EH (cell line): Measurements from ENCODE around the gene JPH3.

Source experiments
- DNase-seq: peaks from one replicate; pipeline ENCODE4 v3.0.0-alpha.2; 2015; ENCODE audit warnings: low read depth

Gene JPH3

GRCh38 chr16:87575027-87575804 is 27.1 kb upstream of the JPH3 start:
- DNase-seq = no peak

- DNase-seq = no peak
These were observed 26.1 kb upstream of the JPH3 start for GRCh38 chr16:87576171-87576570.

DNA sequence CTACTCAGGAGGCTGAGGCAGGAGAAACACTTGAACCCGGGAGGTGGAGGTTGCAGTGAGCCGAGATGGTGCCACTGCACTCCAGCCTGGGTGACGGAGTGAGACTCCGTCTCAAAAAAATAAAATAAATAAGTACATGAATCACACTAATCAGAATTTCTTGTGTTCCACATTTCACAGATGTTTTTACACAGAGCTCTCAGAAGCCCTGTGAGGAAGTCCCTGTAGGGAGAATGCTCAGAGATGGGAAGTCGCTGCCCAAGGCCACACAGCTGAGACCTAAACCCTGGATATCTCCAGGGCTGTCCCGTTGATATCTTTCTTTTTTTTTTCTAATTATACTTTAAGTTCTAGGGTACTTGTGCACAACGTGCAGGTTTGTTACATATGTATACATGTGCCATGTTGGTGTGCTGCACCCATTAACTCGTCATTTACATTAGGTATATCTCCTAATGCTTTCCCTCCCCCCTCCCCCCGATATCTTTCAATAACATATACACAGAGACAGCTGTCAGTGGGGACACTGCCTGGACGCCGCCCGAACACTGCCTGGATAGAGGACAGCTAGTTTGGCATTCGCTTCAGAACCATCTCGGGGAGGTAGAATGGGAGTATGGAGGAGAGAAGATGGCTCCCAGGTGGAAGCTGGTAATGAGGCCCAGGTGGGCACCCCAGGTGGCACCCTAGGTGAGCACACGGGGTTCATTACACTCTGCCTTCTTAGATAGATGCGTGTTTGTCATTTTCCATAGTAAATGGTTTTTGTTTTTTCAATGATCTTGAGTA is 24.0 kb upstream of the JPH3 start:
- peak; percentile 40 for DNase-seq

GRCh38 chr16:87579691-87580090 is 22.6 kb upstream of the JPH3 start:
- DNase-seq = no peak

DNA sequence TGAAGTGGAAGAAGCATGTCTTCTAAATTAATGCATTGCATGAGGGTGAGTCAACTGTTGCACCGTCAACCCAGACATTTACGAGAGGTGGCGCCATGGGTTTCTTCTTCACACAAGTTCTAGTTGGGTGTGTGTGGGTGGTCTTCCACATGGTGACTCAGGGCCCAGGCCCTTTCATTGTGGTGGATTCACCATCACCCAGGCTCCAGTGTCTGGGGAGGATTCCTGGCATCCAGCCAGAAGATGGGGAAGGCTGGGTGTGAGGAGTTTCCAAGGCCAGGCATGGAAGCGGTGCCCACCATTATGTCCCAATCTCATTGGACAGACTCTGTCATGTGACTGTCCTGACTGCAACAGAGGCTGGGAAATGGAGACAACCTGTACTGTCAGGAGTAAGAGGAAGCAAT is 21.4 kb upstream of the JPH3 start:
- DNase-seq = peak; percentile 84

DNA sequence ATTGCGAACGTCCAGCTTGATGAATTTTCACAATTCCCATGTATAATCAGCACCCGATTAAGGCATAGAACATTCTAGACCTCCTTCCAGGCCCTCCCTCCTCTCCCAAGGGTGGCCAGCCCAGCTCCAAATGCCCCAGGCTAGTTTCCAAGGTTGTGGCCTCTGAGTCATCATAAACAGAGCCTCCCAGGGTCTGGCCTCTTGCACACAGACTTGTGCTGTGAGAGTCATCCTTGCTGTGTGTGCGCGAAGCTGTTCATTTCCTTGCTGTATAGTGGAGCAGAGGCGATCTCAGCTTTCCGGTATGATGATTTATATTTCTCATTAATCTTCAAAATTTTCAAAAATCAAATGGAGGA is 20.5 kb upstream of the JPH3 start:
- peak; percentile 98 for DNase-seq

GRCh38 chr16:87582216-87582965 is 19.9 kb upstream of the JPH3 start:
- peak; percentile 85 for DNase-seq

DNA sequence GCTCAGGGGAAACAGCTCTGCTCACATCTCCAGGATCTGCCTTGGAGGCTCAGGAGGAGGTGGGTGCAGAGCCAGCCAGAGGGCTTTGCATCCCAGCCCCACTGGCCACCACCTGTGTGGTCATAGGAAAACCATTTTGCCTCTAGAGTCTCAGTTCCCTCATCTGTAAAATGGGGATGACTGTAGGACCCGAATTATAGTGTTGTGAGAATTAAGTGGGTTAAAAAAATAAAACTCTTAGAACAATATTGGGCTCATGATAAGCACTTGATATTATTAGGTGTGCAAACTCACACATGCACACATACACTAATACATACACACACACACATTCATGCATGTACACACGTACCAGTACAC is 19.4 kb upstream of the JPH3 start:
- DNase-seq = no peak

- DNase-seq = peak; percentile 52
These were observed 18.7 kb upstream of the JPH3 start for GRCh38 chr16:87583453-87584131.

DNA sequence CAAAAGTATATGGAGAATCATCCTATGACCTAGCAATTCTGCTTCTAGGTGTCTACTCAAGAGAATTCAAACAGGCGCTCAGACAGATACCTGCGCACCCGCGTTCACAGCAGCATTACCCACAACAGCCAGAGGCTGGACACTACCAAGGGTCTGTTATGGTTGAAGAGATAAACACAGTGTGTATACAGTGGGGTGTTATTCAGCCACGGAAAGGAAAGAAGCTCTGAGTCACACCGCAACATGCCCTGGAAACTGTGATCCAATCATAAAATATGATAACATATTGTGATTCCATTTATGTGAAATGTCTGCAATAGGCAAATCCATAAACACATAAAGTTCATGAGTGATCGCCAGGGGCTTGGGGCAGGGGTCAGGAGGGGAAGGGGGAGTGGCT is 18.0 kb upstream of the JPH3 start:
- peak; percentile 42 for DNase-seq

- DNase-seq = no peak
These were observed 17.3 kb upstream of the JPH3 start for GRCh38 chr16:87584975-87585374.

- DNase-seq = no peak
These were observed 16.7 kb upstream of the JPH3 start for GRCh38 chr16:87585442-87586200.

DNA sequence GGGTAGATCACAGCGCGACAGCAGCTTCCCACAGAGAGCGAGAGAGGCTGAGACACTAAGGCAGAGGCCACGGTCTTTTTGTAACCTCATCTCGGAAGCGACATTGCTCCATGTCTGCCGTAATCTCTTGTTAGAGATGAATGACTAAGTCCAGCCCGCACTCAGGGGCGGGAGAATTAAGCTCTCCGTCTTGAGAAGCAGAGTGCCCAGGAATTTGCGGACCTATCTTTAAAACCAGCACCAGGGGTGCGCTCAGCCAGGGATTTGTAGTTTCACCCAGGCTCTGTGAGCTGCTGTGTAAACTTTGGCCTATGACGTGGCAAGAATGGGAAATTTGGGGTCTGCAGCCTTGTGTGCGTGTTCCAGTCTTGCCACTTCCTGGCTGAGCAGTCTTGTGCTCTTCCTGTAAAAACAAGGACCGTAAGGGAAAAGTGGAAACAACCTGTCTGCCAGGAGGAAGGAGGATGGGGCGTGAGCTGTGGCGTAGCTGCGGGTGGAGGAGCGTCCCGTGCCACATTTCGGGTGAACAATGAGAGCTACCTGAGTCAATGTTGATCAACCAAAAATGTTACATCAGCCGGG is 16.0 kb upstream of the JPH3 start:
- DNase-seq = no peak

GRCh38 chr16:87587636-87588035 is 14.7 kb upstream of the JPH3 start:
- no peak for DNase-seq

DNA sequence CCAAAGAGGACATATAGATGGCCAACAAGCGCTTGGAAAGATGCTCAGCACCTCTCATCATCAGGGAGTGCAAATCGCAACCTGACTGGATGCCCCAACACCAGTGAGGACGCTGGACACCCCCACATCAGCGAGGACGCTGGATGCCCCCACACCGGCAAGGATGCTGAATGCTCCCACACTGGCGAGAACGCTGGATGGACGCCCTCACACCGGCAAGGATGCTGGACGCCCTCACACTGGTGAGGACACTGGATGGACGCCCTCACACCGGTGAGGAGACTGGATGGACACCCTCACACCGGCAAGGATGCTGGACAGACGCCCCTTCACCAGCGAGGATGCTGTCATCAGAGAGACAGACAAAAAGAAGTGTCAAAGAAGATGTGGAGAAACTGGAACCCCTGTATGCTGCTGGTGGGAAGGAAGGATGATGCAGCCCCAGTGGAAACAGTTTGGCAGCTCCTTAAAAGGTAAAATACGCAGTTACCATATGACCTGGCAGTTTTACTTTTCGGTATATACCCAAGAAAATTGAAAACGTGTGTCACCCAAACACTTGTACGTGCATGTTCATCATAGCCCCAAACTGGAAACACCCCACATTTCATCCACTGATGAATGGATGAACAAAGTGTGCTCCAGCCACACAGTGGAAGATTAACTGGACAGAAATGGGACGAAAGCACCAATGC is 10.1 kb upstream of the JPH3 start:
- DNase-seq = no peak

DNA sequence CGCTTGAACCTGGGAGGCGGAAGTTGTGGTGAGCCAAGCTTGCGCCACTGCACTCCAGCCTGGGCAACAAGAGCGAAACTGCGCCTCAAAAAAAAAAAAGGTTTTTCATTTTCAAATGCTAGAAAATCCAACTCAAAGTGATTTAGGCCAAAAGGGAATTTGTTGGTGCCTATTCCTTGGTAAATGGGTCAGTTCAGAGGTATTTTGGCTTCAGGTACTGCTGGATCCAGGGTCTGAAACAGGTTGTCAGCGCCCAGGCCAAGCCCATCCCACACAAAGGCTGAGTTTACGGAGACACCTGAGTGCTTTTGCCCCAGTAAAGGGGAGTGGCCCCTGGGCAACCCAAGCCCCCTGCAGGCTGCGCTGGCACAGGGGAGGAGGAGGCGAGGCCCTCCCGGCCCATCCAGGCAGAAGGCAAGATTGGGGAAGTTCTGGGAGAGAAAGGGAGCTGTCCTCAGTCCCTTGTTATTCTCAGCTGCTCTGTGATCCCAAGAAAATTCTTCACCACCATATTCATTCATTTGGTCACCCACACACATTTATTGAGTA is 8.5 kb upstream of the JPH3 start:
- no peak for DNase-seq

GRCh38 chr16:87595712-87596111 is 6.6 kb upstream of the JPH3 start:
- DNase-seq = no peak

- DNase-seq = no peak
These were observed 4.9 kb upstream of the JPH3 start for GRCh38 chr16:87597324-87597830.

GRCh38 chr16:87598431-87598830 is 3.9 kb upstream of the JPH3 start:
- no peak for DNase-seq

DNA sequence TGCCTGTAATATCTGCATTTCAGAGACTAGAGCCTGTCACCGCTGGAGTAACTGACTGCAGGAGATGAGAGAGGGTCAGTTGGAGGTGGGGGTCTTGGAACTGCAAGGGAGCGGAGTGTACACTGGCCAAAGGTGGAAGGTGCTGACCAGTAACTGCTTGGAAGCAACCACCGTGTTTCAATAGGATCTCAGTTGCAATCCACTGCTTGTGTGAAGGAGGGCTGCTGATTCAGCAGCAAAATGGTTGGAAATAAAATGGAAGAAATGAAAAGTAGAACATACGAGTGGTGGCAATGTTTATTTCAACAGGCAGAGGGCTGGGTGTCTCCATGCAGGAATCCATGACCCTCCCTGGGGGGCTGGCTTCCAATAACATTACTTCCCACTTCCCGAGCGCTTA is 2.1 kb upstream of the JPH3 start:
- no peak for DNase-seq
